HFFc6 (cell line): ENCODE data around the gene SLC30A5. TPM values are rescaled to one million over a fixed set of nuclear protein-coding genes. Genes with fewer than 3 reads are reported as not detected.
"Not testable (repeated sequence)": the region's sequence is repeated elsewhere in the genome, so short reads cannot be mapped to it uniquely, and the experiment has no call there.

Experiments used
- DNase-seq: peaks from one replicate; pipeline ENCODE4 v3.0.0-alpha.2; 2018
- H3K27ac Mint-ChIP-seq: 2 replicates; pipeline ENCODE4 v1.8.0; 2020; ENCODE audit warnings: mild to moderate bottlenecking, mixed read lengths
- H3K27me3 Mint-ChIP-seq: 2 replicates; pipeline ENCODE4 v1.8.0; 2021; ENCODE audit warnings: mild to moderate bottlenecking, moderate library complexity, mixed read lengths; ENCODE audit not compliant: insufficient read depth
- H3K36me3 Mint-ChIP-seq: 2 replicates; pipeline ENCODE4 v1.8.0; 2021; ENCODE audit warnings: low read depth, mixed read lengths
- H3K4me1 Mint-ChIP-seq: 2 replicates; pipeline ENCODE4 v1.8.0; 2020; ENCODE audit warnings: low read depth, mixed read lengths
- H3K4me3 Mint-ChIP-seq: 2 replicates; pipeline ENCODE4 v1.8.0; 2020; ENCODE audit warnings: mild to moderate bottlenecking, moderate library complexity, mixed read lengths
- H3K9me3 Mint-ChIP-seq: 2 replicates; pipeline ENCODE4 v1.8.0; 2020; ENCODE audit warnings: mild to moderate bottlenecking, mixed read lengths
- CTCF ChIP-seq: fragments of 200-600 bp; sonication (generic); IDR thresholded peaks from 2 replicates; pipeline ENCODE4 v1.5.0; 2021; ENCODE audit warnings: antibody characterized with exemption, mild to moderate bottlenecking
- long read RNA-seq: library from polyadenylated mRNA; unstranded; transcript quantifications from one replicate; pipeline ENCODE4 v2.0.0, GENCODE V29; 2019
- total RNA-seq, 6 experiments: library from RNA; stranded (reverse); fragmentation: NEBNext Ultra II Directional; extraction: Animal tissue kit (Norgen Biotek cat#: 25700); gene quantifications; 2 replicates in 1 of 6; 3 replicates in 5 of 6; pipeline ENCODE4 v1.2.3, GENCODE V29; 2021

SLC30A5 gene
- 10 to 100 TPM; 55.9 to 80.7 (median 71.7) TPM for total RNA-seq
- long read RNA-seq, full-length matches to known transcripts: 83 of 120 reads
- long read RNA-seq, partial matches to known transcripts: 19 of 120 reads
- long read RNA-seq, other reads (novel, unspliced or antisense): 18 of 120 reads

DNA sequence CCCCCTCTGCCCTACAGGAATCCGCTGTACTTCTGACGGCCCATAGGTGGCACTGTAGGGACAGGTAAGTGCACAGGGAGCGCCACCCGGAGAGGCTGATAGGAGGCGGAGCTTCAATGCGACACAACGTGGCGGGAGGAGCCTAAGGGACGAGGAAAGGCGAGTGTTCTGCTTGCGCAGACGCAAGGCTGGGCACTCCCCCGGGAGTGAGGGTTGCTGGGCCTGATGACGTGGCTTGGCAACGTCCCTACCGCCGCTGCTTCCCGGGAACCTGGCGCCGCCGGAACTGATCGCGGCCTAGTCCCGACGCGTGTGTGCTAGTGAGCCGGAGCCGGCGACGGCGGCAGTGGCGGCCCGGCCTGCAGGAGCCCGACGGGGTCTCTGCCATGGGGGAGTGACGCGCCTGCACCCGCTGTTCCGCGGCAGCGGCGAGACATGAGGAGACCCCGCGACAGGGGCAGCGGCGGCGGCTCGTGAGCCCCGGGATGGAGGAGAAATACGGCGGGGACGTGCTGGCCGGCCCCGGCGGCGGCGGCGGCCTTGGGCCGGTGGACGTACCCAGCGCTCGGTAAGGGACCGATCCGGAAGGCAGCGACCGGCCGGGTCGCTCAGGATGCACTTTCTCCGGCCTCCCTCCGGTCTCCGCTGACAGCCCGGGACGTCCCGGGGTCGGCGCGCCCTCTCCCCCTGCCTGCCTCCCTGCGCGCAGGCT, at the start of gene SLC30A5:
Gene SLC30A5, plus strand, starts transcription at position 244 of the 712 bp plus-strand sequence. Its CDS starts 242 bp downstream, at position 486.
- H3K27me3 Mint-ChIP-seq: no peaks in the 10 kb centered on the region
- H3K4me1 Mint-ChIP-seq: peaks cover 45% of the 10 kb centered on the region
- no peaks in the 10 kb centered on the region for H3K9me3 Mint-ChIP-seq
- H3K27ac Mint-ChIP-seq: peak within 1 kb of the TSS; percentile 95
- peak; percentile 91 for TF ChIP-seq CTCF
- peaks cover 20% of the 10 kb centered on the region for H3K36me3 Mint-ChIP-seq
- H3K4me3 Mint-ChIP-seq: peak within 1 kb of the TSS; percentile 93
- peak; percentile 100 for DNase-seq

DNA sequence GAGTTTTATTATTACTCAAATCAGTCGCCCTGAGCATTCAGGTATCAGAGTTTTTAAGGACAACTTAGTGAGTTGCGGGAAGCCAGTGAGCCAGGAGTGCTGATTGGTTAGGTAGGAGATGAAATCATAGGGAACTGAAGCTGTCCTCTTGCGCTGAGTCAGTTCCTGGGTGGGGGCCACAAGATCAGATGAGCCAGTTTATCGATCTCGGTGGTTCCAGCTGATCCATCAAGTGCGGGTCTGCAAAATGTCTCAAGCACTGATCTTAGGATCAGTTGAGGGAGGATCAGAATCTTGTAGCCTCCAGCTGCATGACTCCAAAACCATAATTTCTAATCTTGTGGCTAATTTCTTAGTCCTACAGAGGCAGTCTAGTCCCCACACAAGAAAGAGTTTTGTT, 48.6 kb upstream of the SLC30A5 start:
- not testable (repeated sequence) for DNase-seq, H3K27ac Mint-ChIP-seq, H3K9me3 Mint-ChIP-seq, H3K36me3 Mint-ChIP-seq, H3K27me3 Mint-ChIP-seq, H3K4me3 Mint-ChIP-seq
- H3K4me1 Mint-ChIP-seq: peaks cover 17% of the 10 kb centered on the region

DNA sequence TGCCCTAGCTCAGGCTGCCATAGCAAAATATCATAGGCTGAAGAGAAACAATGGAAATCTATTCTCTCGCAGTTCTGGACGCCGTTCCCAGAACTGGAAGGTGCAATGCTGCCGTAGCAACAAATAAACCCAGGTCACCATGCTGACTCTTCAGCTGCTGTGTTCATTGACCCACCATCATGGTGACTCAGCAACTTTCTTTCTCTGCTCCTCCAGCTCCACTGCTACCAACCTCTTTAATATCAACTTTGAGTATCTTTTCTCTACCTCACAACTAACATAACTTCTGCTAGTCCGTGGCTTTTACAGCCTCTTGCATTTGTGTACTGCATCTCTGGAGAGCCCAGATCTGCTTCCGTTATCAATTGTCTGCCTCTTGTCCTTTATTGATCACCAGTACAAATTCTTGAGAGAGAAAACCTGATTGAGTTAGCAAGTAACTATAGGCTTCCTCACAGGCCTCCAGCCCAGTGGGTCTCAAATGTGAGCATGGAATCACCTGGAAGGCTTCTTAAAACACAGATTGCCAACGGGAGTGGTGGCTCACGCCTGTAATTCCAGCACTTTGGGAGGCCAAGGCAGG, 47.3 kb upstream of the SLC30A5 start:
- TF ChIP-seq CTCF: no peak
- peak overlapping the region; percentile 72 for H3K27ac Mint-ChIP-seq
- no peaks in the 10 kb centered on the region for H3K9me3 Mint-ChIP-seq
- H3K4me3 Mint-ChIP-seq: no peak overlapping the region
- peaks cover 17% of the 10 kb centered on the region for H3K4me1 Mint-ChIP-seq
- DNase-seq: no peak
- no peaks in the 10 kb centered on the region for H3K36me3 Mint-ChIP-seq
- H3K27me3 Mint-ChIP-seq: no peaks in the 10 kb centered on the region; the same call in none of the 2 replicates

DNA sequence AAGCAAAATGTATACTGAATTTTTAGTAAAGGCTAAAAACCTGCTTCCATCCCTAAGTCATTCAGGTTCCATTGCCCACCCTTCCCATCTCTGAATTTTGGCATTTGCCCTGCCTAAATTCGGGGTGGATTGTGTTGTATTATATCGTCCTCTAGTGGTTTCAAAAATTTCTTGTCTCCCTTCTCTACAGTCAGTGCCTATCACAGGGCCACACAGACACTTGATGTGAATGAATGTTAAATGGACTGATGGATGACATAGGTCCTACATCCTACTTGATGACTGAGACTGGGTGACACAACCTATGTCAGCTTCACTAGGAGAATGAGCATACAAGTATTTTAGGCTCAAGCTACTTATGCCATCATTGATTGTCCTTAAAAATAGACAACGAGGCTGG, 45.6 kb upstream of the SLC30A5 start:
- Mint-ChIP-seq H3K27me3 (no peaks in the 10 kb centered on the region; the same call in none of the 2 replicates), H3K4me1 (peaks cover 12% of the 10 kb centered on the region), H3K36me3 (no peaks in the 10 kb centered on the region), H3K9me3 (no peaks in the 10 kb centered on the region), H3K27ac (no peak overlapping the region), H3K4me3 (no peak overlapping the region)
- peak; percentile 65 for TF ChIP-seq CTCF
- peak; percentile 4 for DNase-seq

DNA sequence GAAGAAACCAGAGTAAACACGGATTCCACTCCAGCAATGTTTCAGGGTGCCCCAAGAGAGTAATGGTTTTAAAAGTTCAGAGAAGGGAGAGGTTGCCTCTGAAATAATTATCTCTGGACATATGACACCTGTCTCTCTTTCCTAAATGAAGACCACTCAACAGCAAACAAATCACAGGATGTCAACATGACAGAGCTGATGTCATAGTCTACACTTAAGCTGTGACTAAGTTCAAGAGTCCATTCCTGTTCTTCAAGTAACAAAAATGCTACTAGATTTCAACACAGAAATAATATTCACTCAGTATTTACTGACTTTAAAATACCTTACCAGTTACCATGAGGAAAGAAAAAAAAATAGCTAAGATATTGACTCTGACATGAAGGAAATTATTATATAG, 44.7 kb upstream of the SLC30A5 start:
- H3K9me3 Mint-ChIP-seq: no peaks in the 10 kb centered on the region
- DNase-seq: no peak
- H3K27ac Mint-ChIP-seq: no peak overlapping the region
- H3K4me1 Mint-ChIP-seq: peaks cover 6% of the 10 kb centered on the region
- no peaks in the 10 kb centered on the region for H3K36me3 Mint-ChIP-seq
- no peak overlapping the region for H3K4me3 Mint-ChIP-seq
- no peaks in the 10 kb centered on the region; the same call in 1 of the 2 replicates for H3K27me3 Mint-ChIP-seq
- TF ChIP-seq CTCF: no peak

DNA sequence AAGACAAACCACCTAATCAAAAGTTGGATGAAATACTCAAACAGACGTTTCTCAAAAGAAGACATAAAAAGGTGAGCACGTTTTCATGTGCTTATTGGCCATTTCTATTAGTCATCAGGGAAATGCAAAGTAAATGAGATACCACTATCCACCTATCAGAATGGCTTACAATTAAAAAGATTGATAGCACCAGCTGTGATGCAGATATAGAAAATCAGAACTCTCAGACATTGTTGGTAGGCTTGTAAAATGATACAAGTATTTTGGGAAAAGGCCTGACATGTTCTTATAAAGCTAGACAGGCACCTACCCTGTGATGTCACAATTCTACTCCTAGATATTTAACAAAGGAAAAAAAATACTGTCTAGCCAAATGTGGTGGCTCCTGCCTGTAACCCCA, 44.0 kb upstream of the SLC30A5 start:
- Mint-ChIP-seq H3K27ac (no peak overlapping the region), H3K36me3 (no peaks in the 10 kb centered on the region), H3K27me3 (peaks cover 3% of the 10 kb centered on the region), H3K4me1 (peaks cover 6% of the 10 kb centered on the region), H3K4me3 (no peak overlapping the region), H3K9me3 (no peaks in the 10 kb centered on the region)
- TF ChIP-seq CTCF: no peak
- no peak for DNase-seq
